ENCODE results near the gene MSI2.

- TF ChIP-seq CTCF (IDR thresholded peaks at IDR 0.05), result no peak
- TF ChIP-seq POLR2A (IDR thresholded peaks at IDR 0.05), result no peak
Observed at GRCh38 chr17:57675427-57676387, 419.4 kb downstream of the MSI2 start.
